ENCODE data around the gene GPC6.

GPC6 gene

GRCh38 chr13:94033830-94034642 is 807.4 kb downstream of the GPC6 start:
- TF ChIP-seq CTCF (conservative IDR thresholded peaks at IDR 0.05; ENCODE audit: low read depth, low read length) = no peak
- H3K4me3 ChIP-seq (ENCODE audit: low read length) = no peak overlapping the region
- no peak for DNase-seq (ENCODE audit: low read depth)

GRCh38 chr13:94050039-94050438 is 823.4 kb downstream of the GPC6 start:
- no peak for TF ChIP-seq CTCF (conservative IDR thresholded peaks at IDR 0.05; ENCODE audit: low read depth, low read length)
- H3K4me3 ChIP-seq (ENCODE audit: low read length) = no peak overlapping the region
- DNase-seq (ENCODE audit: low read depth) = no peak

GRCh38 chr13:94050686-94051085 is 824.1 kb downstream of the GPC6 start:
- DNase-seq (ENCODE audit: low read depth) = no peak
- no peak overlapping the region for H3K4me3 ChIP-seq (ENCODE audit: low read length)
- TF ChIP-seq CTCF (conservative IDR thresholded peaks at IDR 0.05; ENCODE audit: low read depth, low read length) = no peak

- DNase-seq (ENCODE audit: low read depth) = no peak
- TF ChIP-seq CTCF (conservative IDR thresholded peaks at IDR 0.05; ENCODE audit: low read depth, low read length) = no peak
- no peak overlapping the region for H3K4me3 ChIP-seq (ENCODE audit: low read length)
These were observed 827.5 kb downstream of the GPC6 start for GRCh38 chr13:94053986-94054593.

- no peak for DNase-seq (ENCODE audit: low read depth)
- H3K4me3 ChIP-seq (ENCODE audit: low read length) = no peak overlapping the region
- TF ChIP-seq CTCF (conservative IDR thresholded peaks at IDR 0.05; ENCODE audit: low read depth, low read length) = no peak
These were observed 829.9 kb downstream of the GPC6 start for GRCh38 chr13:94056362-94056990.

GRCh38 chr13:94057618-94058186 is 831.1 kb downstream of the GPC6 start:
- no peak for TF ChIP-seq CTCF (conservative IDR thresholded peaks at IDR 0.05; ENCODE audit: low read depth, low read length)
- DNase-seq (ENCODE audit: low read depth) = no peak
- H3K4me3 ChIP-seq (ENCODE audit: low read length) = no peak overlapping the region
